DOHH2 (cell line): ENCODE measurements around the gene TRAF2.
"Not testable (repeated sequence)": the region's sequence is repeated elsewhere in the genome, so short reads cannot be mapped to it uniquely, and the experiment has no call there.

Source experiments
- H3F3A ChIP-seq: fragments of 200-600 bp; sonication (generic), shearing (Covaris generic); 2 replicates; pipeline ENCODE4 v1.6.0; 2016; ENCODE audit warnings: antibody characterized with exemption, mild to moderate bottlenecking; ENCODE audit not compliant: control insufficient read depth, insufficient read depth
- H3K27ac ChIP-seq: fragments of 200-600 bp; sonication (generic); 2 replicates; pipeline ENCODE4 v1.5.1; 2014; ENCODE audit warnings: low read depth, mild to moderate bottlenecking, low read length, moderate library complexity
- H3K27me3 ChIP-seq: fragments of 200-600 bp; sonication (generic); 2 replicates; pipeline ENCODE4 v1.6.1; 2014; ENCODE audit warnings: mild to moderate bottlenecking, low read length, mixed read lengths; ENCODE audit not compliant: control insufficient read depth
- H3K36me3 ChIP-seq: fragments of 200-600 bp; sonication (generic); 2 replicates; pipeline ENCODE4 v1.6.1; 2014; ENCODE audit warnings: mild to moderate bottlenecking, low read length, moderate library complexity, mixed read lengths; ENCODE audit not compliant: control insufficient read depth
- H3K4me1 ChIP-seq: fragments of 200-600 bp; sonication (generic); 2 replicates; pipeline ENCODE4 v1.6.1; 2014; ENCODE audit warnings: mild to moderate bottlenecking, low read length, mixed read lengths; ENCODE audit not compliant: control insufficient read depth
- H3K4me2 ChIP-seq: fragments of 200-600 bp; sonication (generic); 2 replicates; pipeline ENCODE4 v1.6.0; 2014; ENCODE audit warnings: mild to moderate bottlenecking, low read length, moderate library complexity
- H3K4me3 ChIP-seq: fragments of 200-600 bp; sonication (generic); 2 replicates; pipeline ENCODE4 v1.5.1; 2014; ENCODE audit warnings: mild to moderate bottlenecking, low read length, mixed read lengths
- H3K79me2 ChIP-seq: fragments of 200-600 bp; sonication (generic); 2 replicates; pipeline ENCODE4 v1.6.1; 2014; ENCODE audit warnings: mild to moderate bottlenecking, low read length, mixed read lengths; ENCODE audit not compliant: control insufficient read depth
- H3K9me2 ChIP-seq: fragments of 200-600 bp; sonication (generic); replicated peaks from 2 replicates; pipeline ENCODE4 v1.6.1; 2014; ENCODE audit warnings: mild to moderate bottlenecking, low read length, mixed read lengths; ENCODE audit not compliant: control insufficient read depth
- H3K9me3 ChIP-seq: fragments of 200-600 bp; sonication (generic); 2 replicates; pipeline ENCODE4 v1.6.1; 2014; ENCODE audit warnings: antibody characterized with exemption, low read length, mixed read lengths; ENCODE audit not compliant: control insufficient read depth, insufficient read depth
- H4K20me1 ChIP-seq: fragments of 200-600 bp; sonication (generic); 2 replicates; pipeline ENCODE4 v1.6.0; 2014; ENCODE audit warnings: low read depth, mild to moderate bottlenecking, antibody characterized with exemption, low read length, moderate library complexity; ENCODE audit not compliant: control insufficient read depth, insufficient read depth
- CTCF ChIP-seq: fragments of 200-600 bp; sonication (generic); IDR thresholded peaks from one replicate; pipeline ENCODE4 v1.5.1; 2014; ENCODE audit warnings: antibody characterized with exemption, mild to moderate bottlenecking, low read depth, low read length; ENCODE audit not compliant: poor library complexity, severe bottlenecking
- EZH2phosphoT487 ChIP-seq: fragments of 200-600 bp; sonication (generic); IDR thresholded peaks from 2 replicates; pipeline ENCODE4 v1.6.1; 2017; ENCODE audit warnings: borderline replicate concordance, mild to moderate bottlenecking, antibody characterized with exemption, low read length, moderate library complexity, mixed read lengths

Gene TRAF2

GRCh38 chr9:136843801-136844740 lies 42.2 kb upstream of the TRAF2 start:
- H3K27ac ChIP-seq, H3K9me3 ChIP-seq, H3K4me3 ChIP-seq, H3K79me2 ChIP-seq, H3K27me3 ChIP-seq, H3F3A ChIP-seq, H3K9me2 ChIP-seq, H4K20me1 ChIP-seq: not testable (repeated sequence)
- peaks cover 16% of the 10 kb centered on the region for H3K36me3 ChIP-seq
- TF ChIP-seq CTCF, result peak; percentile 70
- H3K4me1 ChIP-seq, result peaks cover 31% of the 10 kb centered on the region
- H3K4me2 ChIP-seq, result peak overlapping the region; percentile 33

- TF ChIP-seq EZH2phosphoT487, result no peak
- no peak for TF ChIP-seq CTCF
- Histone ChIP-seq H4K20me1 (peaks cover 9% of the 10 kb centered on the region), H3K27me3 (no peaks in the 10 kb centered on the region), H3F3A (no peaks in the 10 kb centered on the region; the same call in 1 of the 2 replicates), H3K9me2 (no peaks in the 10 kb centered on the region), H3K36me3 (peaks cover 8% of the 10 kb centered on the region; the same call in 1 of the 2 replicates), H3K4me1 (peaks cover 35% of the 10 kb centered on the region), H3K4me2 (no peak overlapping the region), H3K4me3 (no peak overlapping the region), H3K27ac (no peak overlapping the region), H3K9me3 (no peaks in the 10 kb centered on the region), H3K79me2 (peaks cover 11% of the 10 kb centered on the region)
These were observed 41.4 kb upstream of the TRAF2 start for GRCh38 chr9:136844761-136845464.

GRCh38 chr9:136845465-136846260 lies 40.7 kb upstream of the TRAF2 start:
- H3K27me3 ChIP-seq, result no peaks in the 10 kb centered on the region
- H3K9me2 ChIP-seq, result no peaks in the 10 kb centered on the region
- peaks cover 11% of the 10 kb centered on the region for H4K20me1 ChIP-seq
- H3K4me2 ChIP-seq, result no peak overlapping the region
- no peaks in the 10 kb centered on the region; the same call in 1 of the 2 replicates for H3F3A ChIP-seq
- no peaks in the 10 kb centered on the region for H3K9me3 ChIP-seq
- H3K27ac ChIP-seq, result no peak overlapping the region
- TF ChIP-seq EZH2phosphoT487 (no peak), CTCF (no peak)
- no peak overlapping the region for H3K4me3 ChIP-seq
- peaks cover 8% of the 10 kb centered on the region; the same call in 1 of the 2 replicates for H3K36me3 ChIP-seq
- H3K79me2 ChIP-seq, result peaks cover 13% of the 10 kb centered on the region
- peaks cover 37% of the 10 kb centered on the region for H3K4me1 ChIP-seq
